H1 (cell line): ENCODE measurements around the gene CACNB2.

ENCODE experiments used
- CHD1 ChIP-seq: IDR thresholded peaks from 2 replicates; pipeline ENCODE4 v1.6.1; 2012; ENCODE audit warnings: low read depth, low read length, improper control_type of control experiment
- CHD2 ChIP-seq: IDR thresholded peaks from 2 replicates; pipeline ENCODE4 v1.6.1; 2012; ENCODE audit warnings: low read length, improper control_type of control experiment
- EZH2 ChIP-seq: fragments of 200-600 bp; sonication (generic); IDR thresholded peaks from 2 replicates; pipeline ENCODE4 v1.7.1; 2012; ENCODE audit warnings: low read depth, mild to moderate bottlenecking, moderate library complexity, low read length, inconsistent platforms; ENCODE audit not compliant: severe bottlenecking
- GTF2F1 ChIP-seq: IDR thresholded peaks from 2 replicates; pipeline ENCODE4 v1.6.1; 2012; ENCODE audit warnings: low read depth, low read length, improper control_type of control experiment, borderline replicate concordance
- MAFK ChIP-seq: IDR thresholded peaks from 2 replicates; pipeline ENCODE4 v1.6.1; 2012; ENCODE audit warnings: low read depth, mild to moderate bottlenecking, improper control_type of control experiment, low read length
- POLR2A ChIP-seq, 2 experiments: IDR thresholded peaks; 1 replicate in 1 of 2; 2 replicates in 1 of 2; pipeline ENCODE4 v1.6.1; 2011; ENCODE audit warnings: low read depth in 2 of 2, low read length in 2 of 2, mild to moderate bottlenecking in 2 of 2; ENCODE audit errors: control extremely low read depth in 1 of 2
- SIRT6 ChIP-seq: IDR thresholded peaks from one replicate; pipeline ENCODE4 v1.7.1; 2012; ENCODE audit warnings: low read length, inconsistent platforms
- SRF ChIP-seq: IDR thresholded peaks from 2 replicates; pipeline ENCODE4 v1.6.1; 2011; ENCODE audit warnings: mild to moderate bottlenecking, low read depth, low read length, moderate library complexity
- TBP ChIP-seq: IDR thresholded peaks from 2 replicates; pipeline ENCODE4 v1.6.1; 2011; ENCODE audit warnings: low read depth, low read length, improper control_type of control experiment
- TCF12 ChIP-seq: IDR thresholded peaks from 2 replicates; pipeline ENCODE4 v1.6.1; 2011; ENCODE audit warnings: low read depth, mild to moderate bottlenecking, low read length
- ZNF274 ChIP-seq: IDR thresholded peaks from 2 replicates; pipeline ENCODE4 v1.7.0; 2012; ENCODE audit warnings: low read length, borderline replicate concordance; ENCODE audit errors: extremely low read depth
- TF ChIP-seq, protein P1 (sequence below): IDR thresholded peaks from 2 replicates; pipeline ENCODE4 v1.6.1; 2011; ENCODE audit warnings: low read length, improper control_type of control experiment
- TF ChIP-seq, protein P2 (sequence below), 3 experiments: IDR thresholded peaks; 1 replicate in 2 of 3; 2 replicates in 1 of 3; pipeline versions ENCODE4 v1.5.1 to v1.6.1; 2011; ENCODE audit warnings: low read length in 3 of 3, mild to moderate bottlenecking in 3 of 3, inconsistent platforms in 2 of 3, low read depth in 1 of 3, moderate library complexity in 1 of 3; ENCODE audit not compliant: insufficient read depth in 1 of 3; ENCODE audit errors: control extremely low read depth in 1 of 3
- TF ChIP-seq, protein P3 (sequence below): IDR thresholded peaks from 2 replicates; pipeline ENCODE4 v1.6.1; 2012; ENCODE audit warnings: inconsistent platforms

DNA sequence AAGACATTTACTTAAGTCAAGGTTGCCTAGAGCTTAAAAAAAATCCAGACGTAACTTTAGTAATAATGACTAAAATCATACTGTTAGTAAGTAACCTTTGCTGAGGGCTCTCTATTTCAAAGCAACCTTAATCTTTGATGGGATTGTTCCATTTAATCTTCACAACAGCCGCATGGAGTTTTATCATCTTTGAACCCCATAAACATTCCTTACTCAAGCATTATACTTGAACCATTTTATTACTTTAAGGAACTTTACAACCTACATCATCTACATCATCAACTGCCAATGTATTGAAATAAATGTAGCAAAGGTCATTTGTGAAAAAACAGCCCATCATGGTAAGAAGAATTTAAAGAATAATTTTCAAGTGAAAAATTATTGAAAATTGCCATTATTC is 22.9 kb upstream of the CACNB2 start:
- TF ChIP-seq POLR2A (IDR thresholded peaks at IDR 0.05; ENCODE audit: control extremely low read depth in 1 of 2, low read depth in 2 of 2, low read length in 2 of 2) (no peak), SRF (no peak), MAFK (no peak), TCF12 (no peak), ZNF274 (no peak), CHD1 (no peak), GTF2F1 (no peak), CHD2 (no peak), EZH2 (no peak), TBP (no peak), SIRT6 (no peak)
- TF ChIP-seq, protein P1, sequence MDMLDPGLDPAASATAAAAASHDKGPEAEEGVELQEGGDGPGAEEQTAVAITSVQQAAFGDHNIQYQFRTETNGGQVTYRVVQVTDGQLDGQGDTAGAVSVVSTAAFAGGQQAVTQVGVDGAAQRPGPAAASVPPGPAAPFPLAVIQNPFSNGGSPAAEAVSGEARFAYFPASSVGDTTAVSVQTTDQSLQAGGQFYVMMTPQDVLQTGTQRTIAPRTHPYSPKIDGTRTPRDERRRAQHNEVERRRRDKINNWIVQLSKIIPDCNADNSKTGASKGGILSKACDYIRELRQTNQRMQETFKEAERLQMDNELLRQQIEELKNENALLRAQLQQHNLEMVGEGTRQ: no peak
- TF ChIP-seq, protein P2, sequence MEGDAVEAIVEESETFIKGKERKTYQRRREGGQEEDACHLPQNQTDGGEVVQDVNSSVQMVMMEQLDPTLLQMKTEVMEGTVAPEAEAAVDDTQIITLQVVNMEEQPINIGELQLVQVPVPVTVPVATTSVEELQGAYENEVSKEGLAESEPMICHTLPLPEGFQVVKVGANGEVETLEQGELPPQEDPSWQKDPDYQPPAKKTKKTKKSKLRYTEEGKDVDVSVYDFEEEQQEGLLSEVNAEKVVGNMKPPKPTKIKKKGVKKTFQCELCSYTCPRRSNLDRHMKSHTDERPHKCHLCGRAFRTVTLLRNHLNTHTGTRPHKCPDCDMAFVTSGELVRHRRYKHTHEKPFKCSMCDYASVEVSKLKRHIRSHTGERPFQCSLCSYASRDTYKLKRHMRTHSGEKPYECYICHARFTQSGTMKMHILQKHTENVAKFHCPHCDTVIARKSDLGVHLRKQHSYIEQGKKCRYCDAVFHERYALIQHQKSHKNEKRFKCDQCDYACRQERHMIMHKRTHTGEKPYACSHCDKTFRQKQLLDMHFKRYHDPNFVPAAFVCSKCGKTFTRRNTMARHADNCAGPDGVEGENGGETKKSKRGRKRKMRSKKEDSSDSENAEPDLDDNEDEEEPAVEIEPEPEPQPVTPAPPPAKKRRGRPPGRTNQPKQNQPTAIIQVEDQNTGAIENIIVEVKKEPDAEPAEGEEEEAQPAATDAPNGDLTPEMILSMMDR (IDR thresholded peaks at IDR 0.05; ENCODE audit: control extremely low read depth in 1 of 3, insufficient read depth in 1 of 3, low read depth in 1 of 3, low read length in 3 of 3): no peak
- TF ChIP-seq, protein P3, sequence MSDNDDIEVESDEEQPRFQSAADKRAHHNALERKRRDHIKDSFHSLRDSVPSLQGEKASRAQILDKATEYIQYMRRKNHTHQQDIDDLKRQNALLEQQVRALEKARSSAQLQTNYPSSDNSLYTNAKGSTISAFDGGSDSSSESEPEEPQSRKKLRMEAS: no peak
